Measurements from ENCODE around the gene C19orf53. TPM values are rescaled to one million over a fixed set of nuclear protein-coding genes. Genes with fewer than 3 reads are reported as not detected.

C19orf53 gene
- total and polyA plus RNA-seq, 2 of the 13 experiments (the other 11 are each of a cell fraction or from before 2014, with no cell fraction given): 129 to 130 TPM

- TF ChIP-seq HNRNPH1 (optimal IDR thresholded peaks at IDR 0.05; ENCODE audit: low read depth, low read length): no peak
- TF ChIP-seq MXD4 (CRISPR knock-in tag; IDR thresholded peaks at IDR 0.05): no peak
- no peak for TF ChIP-seq ZNF567 (CRISPR knock-in tag; IDR thresholded peaks at IDR 0.05; ENCODE audit: borderline replicate concordance)
- TF ChIP-seq AHR (CRISPR knock-in tag; IDR thresholded peaks at IDR 0.05): no peak
- TF ChIP-seq ATAD3A (CRISPR knock-in tag; IDR thresholded peaks at IDR 0.05): no peak
- TF ChIP-seq HOMEZ (CRISPR knock-in tag; IDR thresholded peaks at IDR 0.05; ENCODE audit: low read depth): no peak
- TF ChIP-seq ZMYM3 (CRISPR knock-in tag; IDR thresholded peaks at IDR 0.05): peak; percentile 99
- no peak for TF ChIP-seq ATF4 (CRISPR knock-in tag; IDR thresholded peaks at IDR 0.05)
- no peak for TF ChIP-seq ZNF724P (CRISPR knock-in tag; IDR thresholded peaks at IDR 0.05; ENCODE audit: borderline replicate concordance)
- peak; percentile 58 for TF ChIP-seq SAP130 (CRISPR knock-in tag; IDR thresholded peaks at IDR 0.05; ENCODE audit: low read depth)
- no peak for TF ChIP-seq RNF2 (conservative IDR thresholded peaks at IDR 0.05; ENCODE audit: low read depth)
- 0 out of 2 replicates have a peak, but pooled peaks have one; percentile 27 for TF ChIP-seq MAX (IDR thresholded peaks at IDR 0.05)
- TF ChIP-seq PBX2 (CRISPR knock-in tag; IDR thresholded peaks at IDR 0.05): peak; percentile 99
- TF ChIP-seq JDP2 (CRISPR knock-in tag; IDR thresholded peaks at IDR 0.05; ENCODE audit: borderline replicate concordance): no peak
- no peak for TF ChIP-seq BCL6 (CRISPR knock-in tag; IDR thresholded peaks at IDR 0.05)
- peak; percentile 63 for TF ChIP-seq ELF1 (CRISPR knock-in tag; IDR thresholded peaks at IDR 0.05)
- TF ChIP-seq SKI (IDR thresholded peaks at IDR 0.05; ENCODE audit: partially characterized antibody): no peak
- TF ChIP-seq TFAP4 (IDR thresholded peaks at IDR 0.05; ENCODE audit: borderline replicate concordance, low read depth): peak; percentile 49; the same call in 1 of the 2 replicates
- peak; percentile 58; the same call in 1 of the 2 replicates for TF ChIP-seq ZNF788 (CRISPR knock-in tag; IDR thresholded peaks at IDR 0.05; ENCODE audit: borderline replicate concordance)
- TF ChIP-seq ZNF891 (CRISPR knock-in tag; IDR thresholded peaks at IDR 0.05): no peak
- no peak; the same call in 1 of the 2 replicates for TF ChIP-seq SPEN (CRISPR knock-in tag; IDR thresholded peaks at IDR 0.05; ENCODE audit: low read depth)
- TF ChIP-seq PHF21A (CRISPR knock-in tag; IDR thresholded peaks at IDR 0.05): peak; percentile 50; the same call in 1 of the 2 replicates
- TF ChIP-seq ZFP36 (IDR thresholded peaks at IDR 0.05; ENCODE audit: borderline replicate concordance, low read depth, low read length, partially characterized antibody): no peak
- TF ChIP-seq CBX2 (IDR thresholded peaks at IDR 0.05; ENCODE audit: low read depth, low read length): no peak
- TF ChIP-seq CBX2 (CRISPR knock-in tag; IDR thresholded peaks at IDR 0.05; ENCODE audit: low read depth): 0 out of 2 replicates have a peak, but pooled peaks have one; percentile 25
- TF ChIP-seq ZFP62 (CRISPR knock-in tag; IDR thresholded peaks at IDR 0.05): no peak
- no peak for TF ChIP-seq PAX8 (CRISPR knock-in tag; IDR thresholded peaks at IDR 0.05; ENCODE audit: borderline replicate concordance)
Measured at GRCh38 chr19:13794757-13795589, 20.7 kb downstream of the C19orf53 start, which contains the start of gene ZSWIM4 (continued).

All from HepG2 (cell line).